ENCODE measurements around the gene PAN3. TPM values are rescaled to one million over a fixed set of nuclear protein-coding genes. Genes with fewer than 3 reads are reported as not detected.

PAN3 gene
- total RNA-seq, 4 donors from 2014 or later, result 26.0 to 45.0 (median 34.1) TPM

DNA sequence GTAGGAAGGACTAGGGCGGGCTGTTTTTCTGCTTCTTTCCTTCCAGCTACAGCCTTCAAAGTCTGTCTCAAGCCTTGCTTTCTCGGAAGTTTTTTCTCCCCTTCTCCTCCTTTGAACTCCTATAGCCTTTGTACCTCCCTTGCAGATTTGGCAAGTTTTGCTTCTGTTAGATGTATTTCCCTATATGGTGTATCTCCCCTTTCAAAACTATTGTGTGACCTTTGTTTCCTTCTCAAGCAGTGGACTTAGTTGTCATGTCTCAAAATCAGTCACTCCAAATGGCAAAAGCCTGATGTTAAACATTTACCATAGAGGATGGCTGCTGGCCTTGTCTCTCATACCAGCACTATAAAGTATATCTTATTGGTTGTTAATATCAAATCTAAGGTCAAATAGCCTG is 203.9 kb downstream of the PAN3 start:
- H3K36me3 ChIP-seq, result no peaks in the 10 kb centered on the region
- H3K9me3 ChIP-seq, result no peaks in the 10 kb centered on the region
- TF ChIP-seq POLR2A (IDR thresholded peaks at IDR 0.05), result no peak
- TF ChIP-seq POLR2AphosphoS5 (IDR thresholded peaks at IDR 0.05), result no peak
- TF ChIP-seq, protein P1, sequence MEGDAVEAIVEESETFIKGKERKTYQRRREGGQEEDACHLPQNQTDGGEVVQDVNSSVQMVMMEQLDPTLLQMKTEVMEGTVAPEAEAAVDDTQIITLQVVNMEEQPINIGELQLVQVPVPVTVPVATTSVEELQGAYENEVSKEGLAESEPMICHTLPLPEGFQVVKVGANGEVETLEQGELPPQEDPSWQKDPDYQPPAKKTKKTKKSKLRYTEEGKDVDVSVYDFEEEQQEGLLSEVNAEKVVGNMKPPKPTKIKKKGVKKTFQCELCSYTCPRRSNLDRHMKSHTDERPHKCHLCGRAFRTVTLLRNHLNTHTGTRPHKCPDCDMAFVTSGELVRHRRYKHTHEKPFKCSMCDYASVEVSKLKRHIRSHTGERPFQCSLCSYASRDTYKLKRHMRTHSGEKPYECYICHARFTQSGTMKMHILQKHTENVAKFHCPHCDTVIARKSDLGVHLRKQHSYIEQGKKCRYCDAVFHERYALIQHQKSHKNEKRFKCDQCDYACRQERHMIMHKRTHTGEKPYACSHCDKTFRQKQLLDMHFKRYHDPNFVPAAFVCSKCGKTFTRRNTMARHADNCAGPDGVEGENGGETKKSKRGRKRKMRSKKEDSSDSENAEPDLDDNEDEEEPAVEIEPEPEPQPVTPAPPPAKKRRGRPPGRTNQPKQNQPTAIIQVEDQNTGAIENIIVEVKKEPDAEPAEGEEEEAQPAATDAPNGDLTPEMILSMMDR (IDR thresholded peaks at IDR 0.05), result no peak
- TF ChIP-seq EP300 (IDR thresholded peaks at IDR 0.05), result no peak
- H3K4me3 ChIP-seq, result no peak overlapping the region
- no peak for ATAC-seq
- H3K4me1 ChIP-seq, result peaks cover 0 to 18% (median 3%) of the 10 kb centered on the region in 3 donors
- H3K27ac ChIP-seq, result no peak overlapping the region
- WGBS, 2 donors (ENCODE audit: low coverage in 1 of 2), result 88 to 100% methylated on average over 1 to 2 of the region's 2 CpGs
- peaks cover 7% of the 10 kb centered on the region for H3K27me3 ChIP-seq

DNA sequence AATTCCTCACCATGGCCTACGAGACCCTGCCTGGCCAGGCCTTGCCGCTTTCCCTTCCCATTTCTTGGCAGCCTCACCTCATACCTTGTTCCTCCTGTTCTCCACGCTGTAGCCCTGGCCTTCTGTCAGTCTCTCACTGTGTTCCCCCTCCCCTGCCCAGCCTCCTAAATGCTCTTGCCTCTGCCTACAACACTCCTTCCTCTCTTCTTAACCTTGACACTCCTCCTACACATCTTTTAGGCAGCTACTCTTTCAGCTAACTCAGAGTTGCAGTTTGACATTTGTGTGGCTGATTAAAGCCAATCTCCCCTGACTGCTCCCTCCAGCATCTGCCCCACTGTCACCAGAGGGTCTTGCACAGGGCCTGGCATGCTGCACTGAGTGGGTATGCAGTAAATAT is 205.8 kb downstream of the PAN3 start:
- Histone ChIP-seq H3K36me3 (no peaks in the 10 kb centered on the region), H3K9me3 (no peaks in the 10 kb centered on the region), H3K4me1 (no peaks in the 10 kb centered on the region), H3K27me3 (peaks cover 7% of the 10 kb centered on the region), H3K4me3 (no peak overlapping the region), H3K27ac (no peak overlapping the region)
- 64% methylated on average over 3 of the region's 3 CpGs; no CpG with 5 or more reads in 1 of the 2 donors for WGBS, 2 donors (ENCODE audit: low coverage in 1 of 2)
- TF ChIP-seq POLR2AphosphoS5 (IDR thresholded peaks at IDR 0.05) (no peak), POLR2A (IDR thresholded peaks at IDR 0.05) (no peak), EP300 (IDR thresholded peaks at IDR 0.05) (no peak)
- TF ChIP-seq, protein P1 (IDR thresholded peaks at IDR 0.05), result no peak
- ATAC-seq, result no peak

Small RNA genes lying within 50 kb of the gene (small RNA-seq; reads per million reads assigned to genes)
- gene RNU6-82P, result 0 reads per million in 4 donors

Other genes with a start within 250 kb of the PAN3 start
- gene PDX1, start 218.5 kb upstream of the PAN3 start, total RNA-seq, result not detected
- not detected for gene CDX2, start 169.2 kb upstream of the PAN3 start, total RNA-seq
- not detected for gene URAD, start 149.9 kb upstream of the PAN3 start, total RNA-seq
- 1 to 10 TPM in 1 of 4 donors, under 1 TPM in 3; 0.46 to 1.1 (median 0.62) TPM for gene FLT3, start 38.0 kb upstream of the PAN3 start, total RNA-seq